GM23248 (cell line): ENCODE results near the gene ATP8A1. TPM values are rescaled to one million over a fixed set of nuclear protein-coding genes. Genes with fewer than 3 reads are reported as not detected.

Source experiments
- DNase-seq: peaks from one replicate; pipeline ENCODE4 v3.0.0-alpha.2; 2015
- H2AFZ ChIP-seq: fragments of 200-600 bp; sonication (generic); 2 replicates; pipeline ENCODE4 v1.6.1; 2016; ENCODE audit warnings: antibody characterized with exemption
- H3F3A ChIP-seq: fragments of 200-600 bp; sonication (generic); 2 replicates; pipeline ENCODE4 v1.6.1; 2016; ENCODE audit warnings: mild to moderate bottlenecking, antibody characterized with exemption, mixed run types; ENCODE audit not compliant: insufficient read depth
- H3K27ac ChIP-seq: fragments of 200-600 bp; sonication (generic); 2 replicates; pipeline ENCODE4 v1.5.1; 2016; ENCODE audit warnings: mild to moderate bottlenecking
- H3K27me3 ChIP-seq: fragments of 200-600 bp; sonication (generic); replicated peaks from 2 replicates; pipeline ENCODE4 v1.6.1; 2016; ENCODE audit warnings: mild to moderate bottlenecking; ENCODE audit not compliant: insufficient read depth
- H3K36me3 ChIP-seq: fragments of 200-600 bp; sonication (generic); 2 replicates; pipeline ENCODE4 v1.6.1; 2016; ENCODE audit warnings: low read depth, mild to moderate bottlenecking
- H3K4me1 ChIP-seq: fragments of 200-600 bp; sonication (generic); 2 replicates; pipeline ENCODE4 v1.6.1; 2016; ENCODE audit warnings: mild to moderate bottlenecking; ENCODE audit not compliant: insufficient read depth
- H3K4me2 ChIP-seq: fragments of 200-600 bp; sonication (generic); one replicate; pipeline ENCODE4 v1.6.1; 2016; ENCODE audit warnings: mild to moderate bottlenecking; ENCODE audit not compliant: unreplicated experiment
- H3K4me3 ChIP-seq: fragments of 200-600 bp; sonication (generic); 2 replicates; pipeline ENCODE4 v1.5.1; 2016; ENCODE audit warnings: mild to moderate bottlenecking
- H3K79me2 ChIP-seq: fragments of 200-600 bp; sonication (generic); 2 replicates; pipeline ENCODE4 v1.6.1; 2016; ENCODE audit warnings: mild to moderate bottlenecking; ENCODE audit not compliant: insufficient read depth
- H3K9ac ChIP-seq: fragments of 200-600 bp; sonication (generic); 2 replicates; pipeline ENCODE4 v1.6.1; 2016; ENCODE audit warnings: mild to moderate bottlenecking
- H3K9me2 ChIP-seq: fragments of 200-600 bp; sonication (generic); 2 replicates; pipeline ENCODE4 v1.6.1; 2016; ENCODE audit warnings: mixed run types, mild to moderate bottlenecking, moderate library complexity; ENCODE audit not compliant: insufficient read depth
- H3K9me3 ChIP-seq: fragments of 200-600 bp; sonication (generic); one replicate; pipeline ENCODE4 v1.6.1; 2017; ENCODE audit warnings: low read depth
- H4K20me1 ChIP-seq: fragments of 200-600 bp; sonication (generic); 2 replicates; pipeline ENCODE4 v1.6.0; 2016; ENCODE audit not compliant: insufficient read depth
- EZH2 ChIP-seq: fragments of 200-600 bp; sonication (generic); IDR thresholded peaks from 2 replicates; pipeline ENCODE4 v1.6.1; 2018; ENCODE audit warnings: antibody characterized with exemption, mild to moderate bottlenecking; ENCODE audit not compliant: insufficient read depth, poor library complexity, severe bottlenecking
- EZH2phosphoT487 ChIP-seq: fragments of 200-600 bp; sonication (generic); IDR thresholded peaks from 2 replicates; pipeline ENCODE4 v1.6.1; 2018; ENCODE audit warnings: antibody characterized with exemption, moderate library complexity, mild to moderate bottlenecking, low read depth; ENCODE audit not compliant: insufficient read depth
- WGBS, 2 experiments: methylation state at CpG; one replicate each; pipeline ENCODE4 v1.1.6; 2015 to 2017; ENCODE audit warnings: low lambda C conversion rate in 2 of 2, low coverage in 1 of 2; ENCODE audit errors: missing lambda C conversion rate in 2 of 2; 5-methylcytosine and 5-hydroxymethylcytosine counted together
- in situ Hi-C: fragments of 300-500 bp; cut with MboI; formaldehyde crosslinking; loops from 2 replicates; pipeline ENCODE4 v1.15.0; 2020
- polyA plus RNA-seq: library from polyadenylated mRNA; unstranded; fragments of >200 nt; fragmentation: Nextera tagmentation; extraction: Ambion mirVana; gene quantifications from 2 replicates; pipeline ENCODE4 v1.2.1, GENCODE V29; 2016
- total RNA-seq: library from RNA; depleted of rRNA; stranded (reverse); fragments of >200 nt; shearing (Covaris generic); gene quantifications from 2 replicates; pipeline ENCODE4 v1.2.3, GENCODE V29; 2014

Gene ATP8A1
- total and polyA plus RNA-seq, 2 experiments from 2014 or later: 0.11 to 0.13 TPM

DNA sequence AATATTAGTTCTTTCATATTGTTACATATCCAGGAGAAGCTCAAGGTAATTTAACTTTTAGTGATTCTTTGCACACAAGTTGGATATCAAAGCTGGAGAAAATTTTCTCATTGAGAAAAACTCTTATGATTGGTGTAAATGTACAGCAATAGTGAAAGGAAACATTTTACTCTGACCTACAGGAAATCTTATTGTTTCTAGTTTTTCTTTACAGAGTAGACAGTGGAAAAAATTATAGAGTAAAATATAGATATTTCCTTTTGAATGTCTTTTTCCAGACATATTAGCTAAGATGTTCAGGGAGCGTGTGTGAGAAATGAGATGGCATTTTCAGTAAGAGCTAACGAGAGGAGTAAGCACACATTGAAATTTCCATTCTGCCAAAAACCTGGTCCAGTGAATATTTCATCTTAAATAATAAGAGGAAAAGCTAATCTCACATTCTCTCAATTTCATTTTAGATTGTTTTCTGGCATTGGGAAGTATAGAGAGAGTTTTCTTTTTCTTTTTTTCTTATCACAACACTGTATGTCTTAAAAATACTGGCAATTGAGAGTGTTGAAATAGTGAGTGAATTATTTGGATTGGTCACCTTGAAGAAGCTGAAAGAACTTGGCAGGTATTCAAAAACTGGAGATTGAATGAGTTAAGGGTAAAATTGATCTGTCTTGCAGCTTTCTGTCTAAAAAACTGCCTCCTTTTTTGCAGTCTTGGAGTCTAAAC, 15.6 kb upstream of the ATP8A1 start:
- Histone ChIP-seq H3F3A (0 out of 2 replicates have a peak, but pooled peaks cover 3% of the 10 kb centered on the region), H3K4me2 (no peak overlapping the region), H4K20me1 (no peaks in the 10 kb centered on the region), H3K27ac (no peak overlapping the region), H3K36me3 (no peaks in the 10 kb centered on the region), H3K27me3 (peaks cover 10% of the 10 kb centered on the region; the same call in 1 of the 2 replicates), H3K9ac (no peak overlapping the region), H3K9me3 (no peaks in the 10 kb centered on the region), H3K4me1 (no peaks in the 10 kb centered on the region), H2AFZ (no peak overlapping the region), H3K9me2 (no peaks in the 10 kb centered on the region), H3K79me2 (no peaks in the 10 kb centered on the region), H3K4me3 (no peak overlapping the region)
- no peak for DNase-seq
- in situ Hi-C loops: no loop called here
- 57 to 66% methylated on average over 2 of the region's 2 CpGs for WGBS, 2 experiments
- no peak for TF ChIP-seq EZH2phosphoT487
- TF ChIP-seq EZH2: no peak

GRCh38 chr4:42671431-42672194, 14.7 kb upstream of the ATP8A1 start:
- Histone ChIP-seq H2AFZ (no peak overlapping the region), H3K4me2 (no peak overlapping the region), H3K9ac (no peak overlapping the region), H3K36me3 (no peaks in the 10 kb centered on the region), H3K79me2 (no peaks in the 10 kb centered on the region), H3K27me3 (peaks cover 19% of the 10 kb centered on the region), H3K4me1 (no peaks in the 10 kb centered on the region), H3K9me3 (no peaks in the 10 kb centered on the region), H3K9me2 (no peaks in the 10 kb centered on the region), H3F3A (0 out of 2 replicates have a peak, but pooled peaks cover 3% of the 10 kb centered on the region), H4K20me1 (no peaks in the 10 kb centered on the region), H3K4me3 (no peak overlapping the region), H3K27ac (no peak overlapping the region)
- in situ Hi-C loops: no loop called here
- WGBS, 2 experiments: 23 to 33% methylated on average over 4 of the region's 4 CpGs
- no peak for DNase-seq
- no peak for TF ChIP-seq EZH2phosphoT487
- TF ChIP-seq EZH2: no peak

- DNase-seq: no peak
- H3K27me3 ChIP-seq: no peaks in the 10 kb centered on the region
- no peak for TF ChIP-seq EZH2
- TF ChIP-seq EZH2phosphoT487: no peak
- no peak overlapping the region for H3K9ac ChIP-seq
- in situ Hi-C loops: no loop called here
- H3K4me2 ChIP-seq: no peak overlapping the region
- peaks cover 24% of the 10 kb centered on the region for H3F3A ChIP-seq
- H2AFZ ChIP-seq: peak overlapping the region; percentile 96; the same call in 1 of the 2 replicates
- no peaks in the 10 kb centered on the region for H3K36me3 ChIP-seq
- H3K4me1 ChIP-seq: peaks cover 10% of the 10 kb centered on the region
- H3K79me2 ChIP-seq: no peaks in the 10 kb centered on the region
- H3K9me2 ChIP-seq: no peaks in the 10 kb centered on the region
- WGBS, 2 experiments: 53 to 63% methylated on average over 2 of the region's 2 CpGs
- no peak overlapping the region for H3K4me3 ChIP-seq
- H3K27ac ChIP-seq: no peak overlapping the region
- H4K20me1 ChIP-seq: no peaks in the 10 kb centered on the region
- no peaks in the 10 kb centered on the region for H3K9me3 ChIP-seq
Observed at GRCh38 chr4:42658261-42658660, 1.4 kb upstream of the ATP8A1 start.

- peak overlapping the region; percentile 93 for H3K4me2 ChIP-seq
- H3F3A ChIP-seq: peaks cover 24% of the 10 kb centered on the region
- H2AFZ ChIP-seq: peak overlapping the region; percentile 96
- in situ Hi-C loops: no loop called here
- WGBS, 2 experiments: 0 to 2% methylated on average over 18 to 26 of the region's 31 CpGs
- no peak for DNase-seq
- H3K4me1 ChIP-seq: peaks cover 10% of the 10 kb centered on the region
- H3K9ac ChIP-seq: 0 out of 2 replicates have a peak overlapping the region, but pooled peaks have one; percentile 20
- H3K79me2 ChIP-seq: no peaks in the 10 kb centered on the region
- H3K9me2 ChIP-seq: no peaks in the 10 kb centered on the region
- no peaks in the 10 kb centered on the region for H3K36me3 ChIP-seq
- no peaks in the 10 kb centered on the region for H4K20me1 ChIP-seq
- no peaks in the 10 kb centered on the region for H3K9me3 ChIP-seq
- no peak for TF ChIP-seq EZH2phosphoT487
- TF ChIP-seq EZH2: no peak
- peak overlapping the region; percentile 82 for H3K4me3 ChIP-seq
- no peaks in the 10 kb centered on the region for H3K27me3 ChIP-seq
- no peak overlapping the region for H3K27ac ChIP-seq
Observed at GRCh38 chr4:42656679-42656943, 294 bp downstream of the ATP8A1 start.
